Activated CD8-positive, alpha-beta memory T cell treated with anti-CD3 and anti-CD28 coated beads, Interleukin-2, amount 50 U/mL, for 4 hours (primary cell): ENCODE results near the gene OR1I1.
A peak's percentile ranks its signal among the peaks of the same experiment; 100 is the strongest.

Experiments
- DNase-seq: peaks from one replicate; pipeline ENCODE4 v3.0.0-alpha.2; 2020

The OR1I1 gene

DNA sequence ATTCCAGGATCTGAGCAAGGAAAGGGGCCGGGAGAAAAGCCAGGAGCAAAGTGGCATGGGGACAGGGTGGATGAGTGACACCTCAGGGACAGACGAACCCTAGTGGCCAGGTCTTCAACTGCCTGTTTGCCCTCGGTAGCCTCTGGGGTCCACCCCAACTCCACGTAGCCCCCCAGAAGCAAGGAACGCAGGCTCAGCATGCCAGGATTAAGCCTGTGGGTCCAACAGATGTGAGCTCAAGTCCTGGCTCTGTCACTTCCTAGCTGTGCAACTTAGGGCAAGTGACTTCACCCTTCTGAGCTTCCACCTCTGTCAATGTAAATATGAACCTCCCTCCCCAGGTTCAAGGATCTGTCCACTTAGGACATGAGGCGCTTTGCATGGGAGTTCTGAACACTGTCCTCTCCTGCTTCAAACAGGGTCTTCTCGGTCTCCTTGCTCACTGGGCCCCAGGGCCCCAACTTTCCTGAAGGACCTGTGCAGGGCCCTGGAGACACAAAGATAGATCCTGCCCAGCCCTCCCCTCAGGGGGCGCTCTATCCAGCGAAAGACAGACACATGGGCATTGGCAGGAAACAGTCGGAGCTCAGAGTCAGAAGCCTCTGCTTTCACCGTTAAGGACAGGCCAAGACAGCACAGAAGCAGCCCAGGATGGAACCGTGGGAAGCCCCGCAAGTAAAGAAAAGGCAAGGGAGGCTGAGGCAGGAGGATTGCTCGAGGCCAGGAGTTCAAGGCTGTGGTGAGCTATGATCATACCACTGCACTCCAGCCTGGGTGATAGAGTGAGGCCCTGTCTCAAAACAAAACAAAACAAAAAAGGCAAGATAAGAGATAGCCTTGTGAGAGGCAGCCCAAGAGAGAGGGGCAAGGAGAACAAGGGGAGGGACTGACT, 38.4 kb downstream of the OR1I1 start:
- no peak for DNase-seq

DNA sequence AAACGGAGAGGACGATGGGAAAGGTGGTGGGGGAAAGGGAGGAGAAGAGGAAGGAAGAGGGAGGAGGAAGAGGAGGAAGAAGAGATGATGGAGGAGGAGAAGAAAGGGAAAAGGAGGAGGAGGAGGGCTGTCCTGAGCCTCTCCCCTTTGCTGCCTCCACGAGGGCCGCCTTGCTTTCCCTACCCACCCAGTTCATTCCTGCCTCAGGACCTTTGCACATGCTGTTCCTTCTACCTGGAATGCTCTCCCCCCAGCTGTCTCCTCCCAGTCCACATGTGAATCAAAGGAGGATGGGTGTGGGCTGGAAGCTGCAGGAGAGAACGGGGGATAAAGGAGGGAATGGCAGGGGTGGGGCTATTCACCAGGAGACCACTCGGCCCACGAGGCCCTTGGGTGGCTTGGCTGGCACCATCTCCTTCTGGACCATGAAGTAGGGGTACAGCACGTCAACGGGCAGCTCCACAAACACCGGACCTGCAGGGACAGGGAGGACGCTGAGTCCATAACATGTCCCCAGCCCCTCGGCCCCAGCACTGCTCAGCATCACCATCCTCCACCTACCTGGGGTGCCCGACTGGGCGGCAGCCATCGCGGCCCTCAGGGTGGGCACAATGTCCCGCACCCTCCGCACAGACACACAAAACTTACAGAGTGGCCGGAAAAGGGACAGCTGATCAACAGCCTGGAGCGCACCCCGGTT, 40.5 kb downstream of the OR1I1 start:
- DNase-seq: no peak

DNA sequence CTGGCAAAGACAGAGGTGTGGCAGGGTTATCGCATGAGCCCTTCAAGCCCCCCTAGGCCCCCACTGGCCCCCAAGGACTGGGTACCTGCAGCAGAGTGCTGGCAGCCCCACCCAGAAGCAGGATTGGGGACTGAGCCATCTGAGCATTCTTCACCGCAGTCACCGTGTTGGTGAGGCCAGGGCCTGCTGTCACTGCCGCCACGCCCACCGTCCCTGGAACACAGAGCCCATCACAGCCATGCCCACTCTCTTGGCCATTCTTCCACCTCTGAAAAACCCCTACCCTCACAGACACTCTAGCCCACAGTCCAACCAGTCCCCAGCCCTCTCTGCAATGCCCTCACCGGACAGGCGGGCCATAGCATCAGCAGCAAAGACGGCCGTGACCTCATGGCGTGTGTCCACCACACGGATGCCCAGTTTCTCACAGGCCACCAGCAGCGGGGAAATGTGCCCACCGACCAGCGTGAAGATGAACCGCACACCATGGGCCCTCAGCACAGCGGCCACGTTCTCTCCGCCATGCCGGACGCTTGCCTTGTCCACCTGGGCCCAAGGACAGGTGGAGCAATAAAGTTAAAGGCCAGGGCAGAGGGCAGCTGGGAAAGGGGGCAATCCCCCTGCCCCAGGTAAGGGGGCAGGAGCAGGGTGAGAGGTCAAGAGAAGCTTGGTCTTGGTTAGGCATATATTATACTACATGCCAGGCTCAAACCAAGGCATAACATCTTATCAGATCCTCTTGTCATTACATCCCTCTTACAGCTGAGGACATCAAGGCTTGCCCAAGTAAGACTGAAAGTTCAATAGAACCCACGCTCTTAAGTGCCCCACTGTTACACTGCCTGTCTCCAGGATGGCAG, 41.2 kb downstream of the OR1I1 start:
- no peak for DNase-seq

- no peak for DNase-seq
Observed at GRCh38 chr19:15123900-15124299, 41.9 kb downstream of the OR1I1 start.

DNA sequence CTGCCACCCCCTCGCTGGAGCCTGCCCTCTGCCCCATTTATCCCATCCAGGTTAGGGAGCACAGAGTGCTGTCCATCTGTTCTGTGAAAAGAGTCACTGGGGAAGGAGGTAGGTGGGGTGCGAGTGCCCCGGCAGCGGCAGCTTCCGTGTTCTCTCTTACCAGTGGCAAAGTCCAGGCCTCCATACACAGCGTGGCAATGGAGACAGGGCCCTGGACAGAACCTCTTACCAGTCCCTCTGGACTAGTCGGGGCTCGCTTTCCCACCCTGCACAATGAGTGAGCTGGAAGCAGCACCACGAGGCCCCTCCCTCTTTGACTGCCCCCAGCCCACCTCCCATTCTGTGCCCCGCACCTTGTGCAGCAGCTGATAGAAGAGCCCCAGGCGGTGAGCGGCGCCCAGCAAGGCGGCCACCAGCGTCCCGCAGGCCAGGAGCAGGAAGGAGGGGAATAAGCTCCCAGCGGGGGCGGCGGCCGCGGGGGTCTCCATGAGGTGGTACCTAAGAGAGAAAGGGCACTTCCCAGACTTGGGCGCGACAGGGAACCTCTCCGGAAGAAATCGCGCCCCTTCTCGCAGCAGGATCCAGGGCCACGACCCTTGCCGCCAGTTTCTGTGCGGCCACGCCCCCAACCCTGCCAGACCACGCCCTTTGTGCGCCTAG, 42.7 kb downstream of the OR1I1 start:
- DNase-seq: no peak

DNA sequence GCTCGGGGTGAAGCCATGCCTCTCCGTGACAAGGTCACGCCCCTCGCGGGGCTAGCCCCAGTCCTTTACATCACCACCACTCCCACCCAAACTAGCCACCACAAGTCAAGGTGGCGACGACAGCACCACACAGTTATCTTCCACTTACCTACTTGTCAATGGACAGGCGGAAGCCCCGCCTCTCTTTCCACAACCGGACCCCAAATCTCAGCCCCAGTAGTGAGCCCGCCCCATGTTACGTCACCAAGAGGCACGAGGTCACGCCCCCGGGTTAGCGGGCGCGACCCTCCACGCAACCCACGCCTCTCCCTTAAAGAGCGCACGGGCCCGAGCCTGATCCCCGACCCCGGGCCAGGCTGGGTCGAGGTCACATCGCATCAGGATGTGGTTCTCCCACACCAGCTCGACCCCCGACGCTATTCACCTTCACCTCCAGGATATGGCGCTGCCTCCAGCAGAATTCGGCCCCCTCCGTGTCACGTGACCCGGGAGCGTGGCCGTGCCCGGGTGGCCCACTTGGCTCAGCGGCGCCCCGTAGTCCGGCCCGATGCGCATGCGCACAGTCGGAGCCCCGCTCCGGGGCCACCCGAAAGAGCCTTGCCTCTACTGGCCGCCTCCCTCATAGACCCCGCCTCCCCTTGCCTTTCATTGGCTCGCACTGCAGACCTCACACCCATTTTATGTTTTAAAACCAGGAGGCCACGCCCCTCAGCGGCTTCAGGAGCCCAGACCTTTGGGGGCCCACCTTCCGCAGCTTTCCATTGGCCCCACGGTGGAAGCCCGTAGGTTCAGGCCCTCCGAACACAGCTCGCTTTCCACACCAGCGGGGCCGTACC, 43.4 kb downstream of the OR1I1 start:
- DNase-seq: peak; percentile 97

- DNase-seq: no peak
Observed at GRCh38 chr19:15126131-15126910, 44.3 kb downstream of the OR1I1 start.

DNA sequence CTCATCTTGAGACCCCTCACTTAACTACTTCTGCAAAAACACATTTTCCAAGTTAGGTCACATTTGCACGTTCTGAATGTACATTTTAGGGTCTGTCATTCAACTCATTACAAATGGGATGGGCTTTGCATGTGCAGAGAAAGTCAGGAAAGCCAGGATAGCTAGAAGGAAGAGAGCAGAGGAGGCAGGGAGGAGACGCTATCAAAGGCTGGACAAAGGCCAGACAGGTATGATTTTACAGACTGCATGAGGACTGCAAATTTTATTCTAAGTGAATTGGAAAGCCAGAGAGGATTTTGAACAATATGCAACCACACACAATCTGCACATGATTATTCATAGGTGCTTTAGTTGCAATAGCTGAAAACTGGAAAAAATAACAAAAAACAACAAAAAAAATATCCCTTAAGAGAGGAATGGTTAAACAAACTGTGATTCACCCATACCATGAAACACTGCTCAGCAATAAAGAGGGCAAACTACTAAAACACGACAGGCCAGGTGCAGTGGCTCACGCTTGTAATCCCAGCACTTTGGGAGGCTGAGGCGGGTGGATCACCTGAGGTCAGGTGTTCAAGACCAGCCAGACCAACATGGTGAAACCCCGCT, 46.3 kb downstream of the OR1I1 start:
- no peak for DNase-seq

DNA sequence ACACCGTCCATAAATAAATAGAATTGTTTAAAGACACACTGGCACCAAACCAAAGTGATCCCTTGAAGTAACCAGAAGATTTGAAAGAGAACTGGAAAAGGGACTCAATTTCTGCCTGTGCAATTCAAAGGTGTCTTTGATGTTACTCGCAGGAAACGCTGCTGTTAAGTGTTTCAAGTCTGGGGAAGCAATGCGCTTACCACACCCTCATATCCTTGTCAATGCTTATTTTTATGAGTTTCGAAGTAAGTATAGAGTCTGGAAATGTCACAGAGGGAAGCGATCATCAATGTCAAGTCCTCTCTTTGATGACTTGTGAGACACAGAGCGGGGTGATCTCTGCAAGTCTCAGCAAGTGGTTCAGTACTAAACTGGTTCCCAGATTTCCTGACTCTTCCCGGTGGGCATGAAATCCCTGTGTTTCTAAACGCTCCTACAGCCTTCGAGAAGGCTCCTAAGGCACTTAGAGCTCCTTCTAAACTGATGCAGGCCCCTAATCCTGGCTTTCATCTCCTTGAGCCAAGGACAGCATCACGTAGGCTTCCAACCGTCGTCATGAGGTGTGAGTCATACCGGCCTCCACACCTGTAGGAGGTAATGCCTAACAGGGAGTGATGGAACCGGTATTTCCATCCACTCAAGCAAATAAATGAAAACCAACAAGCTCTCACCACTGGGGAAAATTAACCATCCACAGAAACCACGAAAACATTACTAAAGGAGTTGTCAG, 48.0 kb downstream of the OR1I1 start:
- DNase-seq: peak; percentile 53

GRCh38 chr19:15136234-15136954, 54.4 kb downstream of the OR1I1 start:
- no peak for DNase-seq

DNA sequence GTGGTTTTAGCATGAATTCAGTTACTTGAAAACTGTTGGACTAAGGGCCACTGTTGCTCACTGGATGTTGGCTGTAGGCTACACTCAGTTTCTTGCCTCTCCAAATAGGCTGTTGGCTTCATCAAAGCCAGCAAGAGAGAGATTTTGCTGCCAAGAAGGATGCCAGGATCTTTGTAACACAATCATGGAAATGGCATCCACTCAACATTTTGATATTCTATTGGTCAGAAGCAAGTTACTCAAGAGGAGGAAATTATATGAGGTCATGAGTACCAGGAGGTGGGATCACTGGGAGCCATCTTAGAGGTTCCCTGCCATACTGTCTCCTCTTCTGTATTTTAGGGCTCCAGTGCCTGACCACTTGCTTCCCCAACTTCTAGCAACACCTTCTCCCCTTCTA, 55.8 kb downstream of the OR1I1 start:
- no peak for DNase-seq

- no peak for DNase-seq
Observed at GRCh38 chr19:15138427-15138826, 56.4 kb downstream of the OR1I1 start.

- no peak for DNase-seq
Observed at GRCh38 chr19:15141143-15141542, 59.1 kb downstream of the OR1I1 start.

- DNase-seq: no peak
Observed at GRCh38 chr19:15142313-15142712, 60.3 kb downstream of the OR1I1 start.
